Hematopoietic multipotent progenitor cell treated with erythropoietin and hydrocortisone succinate and interleukin-3 and kit ligand, for 4 days (in vitro differentiated cells): ENCODE results near the gene DOK5.

ENCODE experiments used
- DNase-seq: peaks from one replicate; pipeline ENCODE4 v3.0.0-alpha.2; 2015

The DOK5 gene

GRCh38 chr20:54565255-54565654 is 89.9 kb downstream of the DOK5 start:
- no peak for DNase-seq

GRCh38 chr20:54566031-54566688 is 90.8 kb downstream of the DOK5 start:
- no peak for DNase-seq

GRCh38 chr20:54570561-54570960 is 95.2 kb downstream of the DOK5 start:
- no peak for DNase-seq

- no peak for DNase-seq
Observed at GRCh38 chr20:54572665-54573435, 97.5 kb downstream of the DOK5 start.

- no peak for DNase-seq
Observed at GRCh38 chr20:54573838-54574237, 98.4 kb downstream of the DOK5 start.

GRCh38 chr20:54576518-54576917 is 101.1 kb downstream of the DOK5 start:
- no peak for DNase-seq

- DNase-seq: no peak
Observed at GRCh38 chr20:54577637-54578036, 102.2 kb downstream of the DOK5 start.

- no peak for DNase-seq
Observed at GRCh38 chr20:54585217-54585616, 109.8 kb downstream of the DOK5 start.

- no peak for DNase-seq
Observed at GRCh38 chr20:54587408-54587807, 112.0 kb downstream of the DOK5 start.

- no peak for DNase-seq
Observed at GRCh38 chr20:54589402-54590030, 114.1 kb downstream of the DOK5 start.

GRCh38 chr20:54590856-54591255 is 115.5 kb downstream of the DOK5 start:
- no peak for DNase-seq

- no peak for DNase-seq
Observed at GRCh38 chr20:54596651-54597050, 121.3 kb downstream of the DOK5 start.

- no peak for DNase-seq
Observed at GRCh38 chr20:54598352-54598751, 123.0 kb downstream of the DOK5 start.

GRCh38 chr20:54600634-54601033 is 125.2 kb downstream of the DOK5 start:
- DNase-seq: no peak

- no peak for DNase-seq
Observed at GRCh38 chr20:54601831-54602515, 126.6 kb downstream of the DOK5 start.

- DNase-seq: no peak
Observed at GRCh38 chr20:54605319-54605718, 129.9 kb downstream of the DOK5 start.

- DNase-seq: peak; percentile 5
Observed at GRCh38 chr20:54606380-54606779, 131.0 kb downstream of the DOK5 start.

GRCh38 chr20:54608039-54608745 is 132.8 kb downstream of the DOK5 start:
- DNase-seq: no peak

GRCh38 chr20:54608943-54609342 is 133.6 kb downstream of the DOK5 start:
- no peak for DNase-seq

- DNase-seq: no peak
Observed at GRCh38 chr20:54611708-54612412, 136.5 kb downstream of the DOK5 start.

GRCh38 chr20:54618412-54618811 is 143.0 kb downstream of the DOK5 start:
- DNase-seq: no peak

- no peak for DNase-seq
Observed at GRCh38 chr20:54619181-54619580, 143.8 kb downstream of the DOK5 start.
